ENCODE measurements around the gene PAX2.

PAX2 gene

DNA sequence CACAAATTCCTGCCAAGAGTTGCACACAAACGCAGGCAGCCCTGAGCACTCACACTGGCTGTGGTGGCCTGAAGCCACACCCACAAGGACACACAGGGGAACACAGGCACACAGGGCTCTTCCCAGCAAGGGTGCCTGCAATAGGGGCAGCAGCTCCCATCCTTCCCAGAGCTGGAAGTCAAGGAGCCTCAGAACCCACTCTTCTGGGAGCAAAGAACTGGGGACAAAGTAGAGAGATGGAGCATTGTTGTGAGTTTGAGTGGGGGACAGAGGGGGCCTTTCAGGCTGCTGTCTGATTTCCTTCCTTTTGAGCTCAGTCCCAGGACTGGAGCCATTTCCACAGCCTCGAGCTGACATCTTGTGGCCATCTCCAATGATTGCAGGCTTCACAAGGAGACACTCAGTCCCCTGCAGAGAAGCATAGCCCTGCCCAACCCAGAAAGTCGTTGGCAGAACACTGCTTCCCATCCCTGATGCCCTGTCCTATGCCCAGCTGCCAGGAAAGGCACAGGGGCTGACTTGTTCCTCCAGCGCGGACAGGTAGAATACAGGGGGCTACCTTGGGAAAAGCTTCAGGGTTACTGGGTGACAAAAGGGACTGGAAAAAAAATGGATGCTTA, 133.0 kb downstream of the PAX2 start:
- peak; percentile 83 for DNase-seq (ENCODE audit: low spot score)

Data from NAMALWA (cell line).